ENCODE results near the gene PLD2.

GRCh38 chr17:4833941-4834680, 27.2 kb downstream of the PLD2 start:
- no peak for TF ChIP-seq CTCF (conservative IDR thresholded peaks at IDR 0.05; ENCODE audit: low read depth, low read length)
- TF ChIP-seq EZH2 (IDR thresholded peaks at IDR 0.05; ENCODE audit: low read length, unreplicated experiment), result no peak
- no peak for TF ChIP-seq EZH2phosphoT487 (IDR thresholded peaks at IDR 0.05; ENCODE audit: borderline replicate concordance, low read length)
